ENCODE results near the gene SART1.
"Not testable (repeated sequence)": the region's sequence is repeated elsewhere in the genome, so short reads cannot be mapped to it uniquely, and the experiment has no call there.

The SART1 gene

DNA sequence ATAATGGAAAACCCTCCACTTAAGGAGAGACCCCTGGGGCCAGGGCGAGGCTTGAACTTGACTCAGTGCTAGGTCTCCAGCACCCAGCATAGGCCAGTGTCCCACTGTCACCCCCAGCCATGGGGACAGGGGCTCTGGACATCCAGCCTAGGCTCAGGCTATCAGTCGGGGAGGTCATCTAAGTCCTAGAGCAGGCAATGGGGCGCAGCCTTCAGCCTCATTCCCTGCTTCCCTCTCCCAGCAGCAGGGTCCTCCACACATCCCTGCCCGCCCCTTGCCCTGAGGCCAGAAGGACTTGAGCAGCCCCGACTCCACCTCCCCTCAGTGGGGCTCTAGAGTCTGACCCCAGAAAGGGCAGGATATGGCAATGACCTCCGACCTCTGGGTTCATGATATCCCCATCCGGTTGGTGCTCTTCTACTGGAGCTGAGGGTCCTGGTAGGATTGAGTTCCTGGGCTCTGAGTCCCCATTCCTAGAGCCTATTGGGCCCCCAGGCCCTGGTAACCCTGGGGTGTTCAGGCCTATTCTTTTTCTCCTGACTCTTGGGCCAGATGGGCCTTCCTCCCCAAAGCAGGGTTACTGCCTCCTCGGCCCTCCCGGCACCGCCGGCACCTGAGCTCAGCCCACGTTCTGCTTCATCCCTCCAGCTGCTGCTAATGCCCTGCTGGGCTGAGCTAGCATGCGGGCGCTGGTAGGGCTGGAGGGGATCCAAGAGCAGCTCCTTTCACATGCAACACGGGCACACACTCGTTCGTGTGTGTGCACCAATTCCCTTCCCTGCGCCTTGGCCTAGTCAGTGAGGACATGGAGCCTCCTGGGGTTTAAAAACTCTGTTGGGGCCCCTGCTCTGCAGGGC is 54.6 kb downstream of the SART1 start:
- H3K27me3 Mint-ChIP-seq: peaks cover 43% of the 10 kb centered on the region
- H3K9me3 Mint-ChIP-seq: no peaks in the 10 kb centered on the region
- no peak overlapping the region for H3K27ac Mint-ChIP-seq
- CTCF ChIA-PET: interaction anchor here (0.5 kb wide), 1 partner anchor 247 kb away, joined by 4 read pairs; no protein-coding TSS in a partner anchor
- H3K36me3 Mint-ChIP-seq: no peaks in the 10 kb centered on the region
- DNase-seq: no peak
- peaks cover 7% of the 10 kb centered on the region for H3K4me1 Mint-ChIP-seq
- no peak overlapping the region for H3K4me3 Mint-ChIP-seq

GRCh38 chr11:66016793-66017177 is 55.3 kb downstream of the SART1 start:
- Mint-ChIP-seq H3K27ac (no peak overlapping the region), H3K4me1 (peaks cover 9% of the 10 kb centered on the region), H3K9me3 (no peaks in the 10 kb centered on the region), H3K36me3 (no peaks in the 10 kb centered on the region), H3K4me3 (no peak overlapping the region), H3K27me3 (peaks cover 43% of the 10 kb centered on the region)
- CTCF ChIA-PET: no interaction called here
- no peak for DNase-seq

DNA sequence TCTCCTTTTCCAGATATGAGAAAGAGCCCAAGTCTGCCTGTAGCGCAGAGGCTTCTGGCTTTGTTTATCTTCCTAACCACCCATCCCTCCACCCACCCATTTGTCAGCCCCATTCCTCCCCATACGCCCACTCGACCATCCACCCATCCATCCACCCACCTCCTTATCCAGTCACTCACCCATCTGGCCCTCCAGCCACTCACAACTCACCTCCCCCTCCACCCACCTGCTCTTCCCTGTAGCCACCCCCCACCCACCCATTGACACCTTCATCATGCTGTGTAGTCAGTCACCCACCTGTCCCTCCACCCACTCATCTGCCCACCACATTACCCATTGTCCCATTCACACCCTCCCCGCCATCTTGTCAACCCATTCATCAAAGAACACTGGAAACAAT is 55.8 kb downstream of the SART1 start:
- H3K27ac Mint-ChIP-seq: no peak overlapping the region
- H3K27me3 Mint-ChIP-seq: peaks cover 41% of the 10 kb centered on the region
- H3K9me3 Mint-ChIP-seq: no peaks in the 10 kb centered on the region
- H3K36me3 Mint-ChIP-seq: no peaks in the 10 kb centered on the region
- no peak for DNase-seq
- H3K4me3 Mint-ChIP-seq: no peak overlapping the region
- CTCF ChIA-PET: no interaction called here
- H3K4me1 Mint-ChIP-seq: peaks cover 12% of the 10 kb centered on the region

GRCh38 chr11:66020212-66020611 is 58.7 kb downstream of the SART1 start:
- Mint-ChIP-seq H3K36me3 (no peaks in the 10 kb centered on the region), H3K4me3 (no peak overlapping the region), H3K27ac (no peak overlapping the region), H3K27me3 (peaks cover 42% of the 10 kb centered on the region), H3K9me3 (no peaks in the 10 kb centered on the region), H3K4me1 (peaks cover 16% of the 10 kb centered on the region)
- CTCF ChIA-PET: interaction anchor here (0.7 to 2.8 kb wide), 3 partner anchors 11 to 308 kb away, joined by 3 to 15 read pairs (median 4); partner anchors contain the start of gene KAT5
- DNase-seq: no peak

DNA sequence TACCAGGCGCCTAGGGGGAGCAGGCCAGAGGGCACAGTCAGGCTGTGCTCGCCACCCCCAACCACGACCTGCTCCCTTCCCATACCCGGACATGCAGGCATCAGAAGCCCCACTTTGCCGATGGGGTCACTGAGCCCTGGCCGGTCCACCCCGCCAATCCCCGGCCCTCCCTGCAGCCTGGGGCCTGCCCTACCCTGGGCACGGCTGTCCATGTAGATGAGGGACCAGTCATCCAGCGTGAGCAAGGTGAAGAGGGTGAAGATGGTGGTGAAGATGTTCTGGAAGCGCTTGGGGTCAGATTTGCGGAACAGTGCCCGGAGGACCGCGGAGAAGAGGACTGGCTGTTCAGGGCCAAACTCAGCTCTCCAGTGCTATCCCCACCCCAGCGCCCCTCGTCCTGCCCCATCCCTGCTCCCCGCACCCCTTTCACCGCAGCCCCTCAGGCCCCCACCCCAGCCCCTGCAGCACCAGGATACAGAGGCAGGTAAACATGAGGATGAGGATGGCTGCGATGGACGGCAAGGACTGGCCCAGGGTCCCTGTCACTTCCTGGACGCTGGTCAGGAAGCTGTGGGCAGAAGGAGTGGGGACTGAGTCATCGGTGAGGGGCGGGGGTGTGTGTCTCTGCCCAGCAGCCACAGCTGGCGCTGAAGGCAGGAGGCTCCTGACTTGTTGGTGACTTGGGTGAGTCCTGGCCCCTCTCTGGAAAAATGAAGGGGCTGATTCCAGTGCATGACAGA is 59.3 kb downstream of the SART1 start:
- H3K27ac Mint-ChIP-seq: no peak overlapping the region
- CTCF ChIA-PET: interaction anchor here (2.8 kb wide), 1 partner anchor 11 kb away, joined by 15 read pairs; no protein-coding TSS in a partner anchor
- no peaks in the 10 kb centered on the region for H3K9me3 Mint-ChIP-seq
- H3K4me3 Mint-ChIP-seq: no peak overlapping the region
- DNase-seq: peak; percentile 32
- no peaks in the 10 kb centered on the region for H3K36me3 Mint-ChIP-seq
- peaks cover 16% of the 10 kb centered on the region for H3K4me1 Mint-ChIP-seq
- peaks cover 45% of the 10 kb centered on the region for H3K27me3 Mint-ChIP-seq

- Mint-ChIP-seq H3K27ac (no peak overlapping the region), H3K9me3 (no peaks in the 10 kb centered on the region), H3K27me3 (peaks cover 52% of the 10 kb centered on the region), H3K36me3 (no peaks in the 10 kb centered on the region), H3K4me1 (peaks cover 16% of the 10 kb centered on the region), H3K4me3 (no peak overlapping the region)
- DNase-seq: peak; percentile 85
- CTCF ChIA-PET: interaction anchor here (0.6 to 3.5 kb wide), 31 partner anchors 9 to 317 kb away, joined by 3 to 32 read pairs (median 4); partner anchors contain the start of genes BANF1, CNIH2, CST6 and FIBP
Observed at GRCh38 chr11:66022401-66023185, 61.1 kb downstream of the SART1 start.

GRCh38 chr11:66023186-66023440 is 61.6 kb downstream of the SART1 start:
- CTCF ChIA-PET: interaction anchor here (0.9 to 3.5 kb wide), 19 partner anchors 10 to 318 kb away, joined by 3 to 32 read pairs (median 7); partner anchors contain the start of genes CST6 and FIBP
- H3K4me3 Mint-ChIP-seq, H3K9me3 Mint-ChIP-seq, H3K36me3 Mint-ChIP-seq, DNase-seq, H3K27ac Mint-ChIP-seq: not testable (repeated sequence)
- Mint-ChIP-seq H3K27me3 (peaks cover 52% of the 10 kb centered on the region), H3K4me1 (peaks cover 16% of the 10 kb centered on the region)

DNA sequence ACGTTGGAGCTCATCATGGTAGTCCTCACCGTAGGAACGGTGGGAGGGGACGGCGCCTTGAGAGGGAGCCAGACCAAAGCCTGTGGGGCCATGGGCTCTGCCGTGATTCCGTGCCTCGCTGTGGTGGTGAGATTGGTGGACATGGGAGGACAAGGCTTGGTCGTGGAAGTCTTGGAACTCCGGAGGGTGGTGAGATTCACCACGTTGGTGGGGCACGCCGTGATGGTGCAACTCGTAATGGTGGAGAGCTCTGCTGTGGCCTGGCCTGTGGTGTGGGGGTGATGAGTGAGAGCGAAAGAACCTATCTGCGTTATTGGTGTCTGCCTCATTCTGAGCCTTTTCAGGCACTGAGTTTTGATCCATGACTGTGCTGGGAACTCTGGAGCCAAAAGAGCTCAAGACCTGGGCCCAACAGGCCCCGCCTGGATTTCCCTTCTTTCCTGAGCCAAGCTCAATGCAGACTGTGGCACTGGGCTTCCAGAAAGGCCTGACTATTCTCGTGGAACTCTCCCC is 64.5 kb downstream of the SART1 start, which contains the start of gene CATSPER1:
TSS of gene CATSPER1 (minus strand) at position 463 of the 513 bp plus-strand sequence. CDS start at position 363, 100 bp downstream.
- CTCF ChIA-PET: interaction anchor here (0.7 to 0.8 kb wide), 3 partner anchors 14 to 141 kb away, joined by 3 to 5 read pairs (median 3); no protein-coding TSS in a partner anchor
- Mint-ChIP-seq H3K4me1 (peaks cover 13% of the 10 kb centered on the region), H3K27me3 (peaks cover 48% of the 10 kb centered on the region), H3K4me3 (no peak within 1 kb of the TSS), H3K27ac (no peak within 1 kb of the TSS), H3K9me3 (no peaks in the 10 kb centered on the region), H3K36me3 (no peaks in the 10 kb centered on the region)
- DNase-seq: no peak

All from activated naive CD4-positive, alpha-beta T cell treated with anti-CD3 and anti-CD28 coated beads, Interleukin-2, amount 10 ng/mL, durations not matched to agents 7 days and 5 days (primary cell).